H1 (cell line): ENCODE measurements around the gene CORO2B. TPM values are rescaled to one million over a fixed set of nuclear protein-coding genes. Genes with fewer than 3 reads are reported as not detected.

Experiments used
- CREB1 ChIP-seq: IDR thresholded peaks from 2 replicates; pipeline ENCODE4 v1.6.1; 2012; ENCODE audit warnings: inconsistent platforms
- CTBP2 ChIP-seq: IDR thresholded peaks from 2 replicates; pipeline ENCODE4 v1.7.0; 2011; ENCODE audit warnings: borderline replicate concordance, mild to moderate bottlenecking, moderate library complexity, mixed read lengths, low read length; ENCODE audit not compliant: insufficient read depth, insufficient read length
- JUND ChIP-seq: IDR thresholded peaks from 2 replicates; pipeline ENCODE4 v1.6.1; 2011; ENCODE audit warnings: mild to moderate bottlenecking, improper control_type of control experiment, low read length
- USF2 ChIP-seq: IDR thresholded peaks from 2 replicates; pipeline ENCODE4 v1.6.1; 2011; ENCODE audit warnings: low read length, improper control_type of control experiment
- polyA plus RNA-seq, 7 experiments: library from polyadenylated mRNA; depleted of rRNA in 3 of 7; stranded (reverse) in 5 of 7; unstranded in 2 of 7; fragments of >200 nt in 5 of 7; fragments of 200-250 nt in 2 of 7; gene quantifications; 1 replicate in 5 of 7; 2 replicates in 1 of 7; 4 replicates in 1 of 7; pipeline versions ENCODE4 v1.2.1 to v1.2.3, GENCODE V29; 2011 to 2013; ENCODE audit warnings: missing spikeins in 2 of 7, mixed read lengths in 2 of 7
- total RNA-seq: library from RNA; stranded (reverse); fragmentation: NEBNext Ultra II Directional; extraction: Animal tissue kit (Norgen Biotek cat#: 25700); gene quantifications from 2 replicates; pipeline ENCODE4 v1.2.1, GENCODE V29; 2021

CORO2B gene
- total and polyA plus RNA-seq, 2 of the 8 experiments (the other 6 are each of a cell fraction or from before 2014, with no cell fraction given) = 3.4 to 6.7 TPM

GRCh38 chr15:68767833-68768232 lies 189.0 kb downstream of the CORO2B start (continued):
- TF ChIP-seq JUND = no peak
- TF ChIP-seq CTBP2 = no peak
- TF ChIP-seq USF2 = no peak
- no peak for TF ChIP-seq CREB1
